Stimulated activated CD8-positive, alpha-beta memory T cell treated with anti-CD3 and anti-CD28 coated beads, Interleukin-7, amount 100 ng/mL, for 48 hours (primary cell): ENCODE results near the gene IFIT1B.
"Not testable (repeated sequence)": the region's sequence is repeated elsewhere in the genome, so short reads cannot be mapped to it uniquely, and the experiment has no call there.

ENCODE experiments used
- DNase-seq, 2 donors: peaks; one replicate each; pipeline ENCODE4 v3.0.0-alpha.2; 2020; ENCODE audit warnings: low read depth in 1 of 2; ENCODE audit errors: extremely low read depth in 1 of 2

Gene IFIT1B

GRCh38 chr10:89374713-89375141 is 3.1 kb upstream of the IFIT1B start:
- DNase-seq = no peak

DNA sequence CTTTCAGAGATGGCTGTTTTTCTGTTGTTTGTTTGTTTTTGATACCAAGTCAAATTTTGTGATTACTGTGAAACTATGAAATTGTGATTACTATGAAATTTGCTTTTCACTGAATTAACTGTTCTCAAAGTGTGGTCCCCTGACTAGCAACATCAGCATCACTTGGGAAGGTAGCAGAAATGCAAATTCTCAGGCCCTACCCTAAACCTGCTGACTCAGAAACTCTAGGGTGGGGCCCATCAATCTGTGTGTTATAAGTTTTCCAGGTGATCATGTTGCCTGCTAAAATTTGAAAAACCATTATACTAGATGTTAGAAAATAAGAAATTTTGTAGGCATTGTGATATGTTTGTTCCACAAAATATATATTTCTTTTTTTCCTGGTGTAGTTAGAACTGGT is 1.2 kb downstream of the IFIT1B start:
- DNase-seq = no peak

DNA sequence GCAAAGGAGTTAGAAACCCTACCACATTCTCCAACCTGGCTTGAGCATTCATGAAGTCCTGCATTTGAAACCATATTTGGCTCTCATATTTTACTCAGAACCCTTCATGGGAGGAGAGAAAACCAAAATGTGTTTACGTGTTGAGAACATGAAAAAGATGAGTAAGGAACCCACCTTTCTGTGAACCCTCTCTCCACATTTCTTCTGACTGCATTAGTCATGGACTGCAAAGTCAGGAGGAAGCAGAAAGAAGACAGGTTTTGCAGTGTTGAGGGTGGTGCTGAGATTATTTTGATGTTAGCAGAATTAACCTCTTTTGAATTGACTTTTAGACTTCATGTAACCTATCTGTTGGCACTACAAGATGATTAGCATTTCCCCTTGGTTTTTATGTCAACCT is 4.9 kb downstream of the IFIT1B start:
- DNase-seq = no peak

DNA sequence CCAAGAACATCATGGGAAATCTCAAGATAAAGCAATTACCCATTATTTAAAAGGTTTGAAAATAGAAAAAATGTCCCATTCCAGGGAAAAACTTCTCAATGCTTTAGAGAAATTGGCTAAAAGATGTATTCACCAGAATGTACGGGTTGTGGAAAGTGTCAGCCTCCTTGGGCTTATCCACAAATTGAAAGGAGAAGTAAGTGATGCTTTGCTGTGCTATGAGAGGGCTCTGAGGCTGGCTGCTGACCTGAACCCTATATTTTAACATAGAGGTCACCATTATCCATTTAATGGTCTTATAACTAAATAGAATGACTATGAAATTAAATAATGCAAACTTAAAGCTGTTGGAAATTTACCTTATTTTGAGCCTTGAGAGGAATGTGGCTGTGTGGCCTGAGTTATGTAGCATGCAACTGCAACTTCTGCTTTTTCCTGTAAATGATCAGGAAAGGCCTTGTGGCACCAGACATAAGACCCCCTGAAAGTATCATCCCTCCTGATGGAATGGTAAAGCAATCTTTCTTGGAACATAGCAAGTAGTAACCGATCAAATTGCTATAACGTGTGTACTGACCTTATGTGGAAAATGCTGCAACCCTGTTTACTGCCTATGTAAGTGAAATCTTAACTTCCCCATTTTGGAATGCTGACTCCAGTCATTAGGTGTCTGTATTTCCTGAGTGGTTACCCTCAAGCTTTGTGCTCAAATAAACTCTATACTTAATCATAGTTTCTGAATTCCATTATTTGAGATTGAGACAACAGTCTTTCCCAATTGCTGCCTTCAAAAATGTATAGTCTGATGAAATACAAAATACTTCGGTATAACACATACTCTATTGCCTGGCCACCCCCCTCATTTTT is 6.9 kb downstream of the IFIT1B start:
- DNase-seq = no peak

GRCh38 chr10:89388806-89389205 is 10.9 kb downstream of the IFIT1B start:
- DNase-seq = no peak

GRCh38 chr10:89389254-89389653 is 11.4 kb downstream of the IFIT1B start:
- no peak for DNase-seq

DNA sequence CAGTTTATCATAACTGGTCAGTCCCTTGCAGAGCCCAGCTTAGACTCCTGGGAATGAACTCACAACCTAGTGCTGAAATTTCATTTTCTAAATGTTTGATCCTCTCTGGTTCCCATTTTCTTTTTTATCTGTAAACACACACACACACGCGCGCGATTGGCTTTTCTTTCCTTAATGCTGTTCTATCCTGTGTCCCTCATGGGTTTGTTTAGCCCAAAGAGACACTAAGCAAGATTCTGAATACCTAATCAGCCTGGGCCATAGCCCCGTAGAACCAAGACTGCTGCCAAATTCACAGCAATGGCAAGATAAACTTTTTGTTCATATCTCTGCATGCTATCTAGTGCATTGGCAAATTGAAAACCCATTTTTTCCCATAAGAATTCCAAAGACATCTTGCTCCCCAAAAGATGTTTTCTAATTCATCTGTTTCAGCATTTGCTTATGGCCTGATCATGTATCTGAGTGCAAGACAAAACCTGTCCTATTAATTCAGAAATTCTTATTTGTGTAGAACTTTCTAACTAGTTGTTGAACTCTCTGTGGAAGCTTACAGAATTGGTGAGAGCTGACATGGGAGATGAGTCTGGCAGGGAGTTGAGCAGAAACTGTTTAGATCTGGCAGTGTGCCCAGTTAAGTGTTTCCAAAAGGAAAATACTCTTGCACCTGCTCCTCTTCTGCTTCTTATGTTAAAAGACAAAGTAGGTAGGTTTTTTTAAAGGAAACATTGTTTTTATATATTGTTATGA is 12.8 kb downstream of the IFIT1B start:
- DNase-seq = no peak

- DNase-seq = not testable (repeated sequence)
Observed at GRCh38 chr10:89391226-89391576, 13.3 kb downstream of the IFIT1B start.

- DNase-seq = no peak
Observed at GRCh38 chr10:89391907-89392756, 14.3 kb downstream of the IFIT1B start, which contains the start of gene IFIT1. IFIT1 (plus strand) TSS chr10:89392623; CDS start chr10:89392713, 90 bp downstream.

DNA sequence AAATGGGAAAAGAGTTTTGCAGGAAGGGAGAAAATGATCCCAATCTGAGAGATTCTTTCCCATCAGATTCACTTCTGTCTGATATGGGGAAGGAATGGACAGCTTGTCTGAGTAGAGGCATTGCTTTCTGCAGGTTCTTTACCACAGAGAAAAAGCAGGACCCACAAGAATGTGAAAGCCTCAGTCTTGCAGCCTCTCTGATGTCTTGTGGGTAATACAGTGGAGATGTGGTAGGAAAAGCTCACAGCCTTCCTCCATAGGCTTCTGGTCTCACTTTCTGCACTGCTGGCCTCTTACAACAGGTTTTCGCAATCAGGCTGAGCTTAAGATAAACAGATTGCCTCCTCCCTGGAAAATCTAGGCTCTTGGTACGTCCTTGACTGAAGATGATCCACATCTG is 15.1 kb downstream of the IFIT1B start:
- DNase-seq = no peak

GRCh38 chr10:89393898-89394297 is 16.0 kb downstream of the IFIT1B start:
- no peak for DNase-seq

DNA sequence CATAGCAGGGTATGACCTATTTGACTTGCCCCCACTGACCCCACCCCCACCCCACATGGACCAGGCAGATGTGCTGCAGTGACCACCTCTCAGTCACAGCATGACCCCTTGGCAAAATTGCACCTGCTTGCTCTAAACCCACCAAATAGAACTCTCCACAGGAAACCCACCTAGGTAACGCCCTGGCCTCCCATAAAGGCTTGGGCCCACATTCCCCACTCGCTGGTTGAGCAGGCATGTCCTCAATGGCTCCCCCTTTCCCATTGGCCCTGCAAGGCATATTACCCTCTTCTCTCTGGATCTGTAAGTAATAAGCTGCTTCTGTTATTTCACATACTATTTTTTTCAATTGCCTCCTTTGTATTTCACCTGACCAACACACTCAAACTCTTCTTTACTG is 17.3 kb downstream of the IFIT1B start:
- DNase-seq = no peak

GRCh38 chr10:89398003-89398749 is 20.3 kb downstream of the IFIT1B start:
- DNase-seq = no peak

- no peak for DNase-seq
Observed at GRCh38 chr10:89399956-89400355, 22.1 kb downstream of the IFIT1B start.

GRCh38 chr10:89403043-89403442 is 25.2 kb downstream of the IFIT1B start:
- no peak for DNase-seq

DNA sequence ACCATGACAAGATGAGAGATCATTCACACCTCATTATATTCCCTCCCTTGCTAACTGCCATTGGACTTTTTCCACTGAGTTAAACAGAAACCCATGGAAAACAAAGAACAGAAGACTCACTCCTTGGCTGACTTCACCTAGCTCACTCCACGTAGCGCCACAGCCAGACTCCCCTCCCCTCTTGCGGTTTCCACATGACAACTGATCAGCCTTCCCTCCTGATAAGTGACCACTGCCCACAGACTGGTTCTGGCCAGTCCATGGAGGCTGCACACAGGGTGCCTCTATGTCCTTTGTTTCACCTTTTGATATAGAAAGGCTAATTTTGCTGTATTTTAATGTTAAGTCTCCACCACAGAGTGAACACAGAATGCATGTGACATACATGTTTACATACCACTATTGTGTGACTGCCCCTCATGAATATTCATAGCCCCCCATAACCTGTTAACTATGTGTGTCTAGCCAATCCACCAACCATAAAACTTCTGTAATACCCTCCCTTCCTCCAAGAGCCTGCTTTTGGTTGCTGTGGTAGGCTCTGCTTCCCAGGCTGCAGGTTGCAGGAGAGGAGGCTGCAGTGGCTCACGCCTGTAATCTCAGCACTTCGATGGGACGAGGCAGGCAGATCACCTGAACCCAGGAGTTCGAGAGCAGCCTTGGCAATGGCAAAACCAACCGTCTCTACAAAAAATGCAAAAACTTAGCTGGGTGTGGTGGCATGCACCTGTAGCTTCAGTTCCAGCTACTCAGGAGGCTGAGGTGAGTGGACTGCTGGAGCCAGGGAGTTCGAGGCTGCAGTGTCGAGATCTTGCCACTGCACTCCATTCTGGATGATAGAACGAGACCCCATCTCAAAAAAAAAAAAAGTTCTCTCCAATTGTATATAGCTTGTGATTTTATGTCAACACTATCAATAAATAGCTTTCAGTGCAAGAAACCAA is 26.5 kb downstream of the IFIT1B start:
- no peak for DNase-seq

- DNase-seq = not testable (repeated sequence)
Observed at GRCh38 chr10:89406178-89406577, 28.3 kb downstream of the IFIT1B start.

DNA sequence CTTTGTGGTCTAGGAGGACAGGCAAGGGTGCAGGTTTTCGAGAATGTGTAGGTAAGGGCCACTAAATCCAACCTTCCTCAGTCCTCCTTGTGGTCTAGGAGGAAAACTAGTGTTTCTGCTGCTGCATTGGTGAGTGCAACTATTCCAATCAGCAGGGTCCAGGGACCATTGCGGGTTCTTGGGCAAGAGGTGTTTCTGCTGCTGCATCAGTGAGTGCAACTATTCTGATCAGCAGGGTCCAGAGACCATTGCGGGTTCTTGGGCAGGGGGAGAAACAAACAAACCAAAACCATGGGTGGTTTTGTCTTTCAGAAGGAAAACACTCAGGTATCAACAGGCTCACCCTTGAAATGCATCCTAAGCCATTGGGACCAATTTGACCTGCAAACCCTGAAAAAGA is 29.9 kb downstream of the IFIT1B start:
- DNase-seq = not testable (repeated sequence)

- not testable (repeated sequence) for DNase-seq
Observed at GRCh38 chr10:89409282-89409681, 31.4 kb downstream of the IFIT1B start.
